GM19043 (cell line): ENCODE results near the gene ROR2.

Experiments used
- ATAC-seq: cut with Tn5 transposase; IDR thresholded peaks from one replicate; pipeline ENCODE4 v1.9.1; 2021; ENCODE audit warnings: low read depth; ENCODE audit not compliant: unreplicated experiment

ROR2 gene

DNA sequence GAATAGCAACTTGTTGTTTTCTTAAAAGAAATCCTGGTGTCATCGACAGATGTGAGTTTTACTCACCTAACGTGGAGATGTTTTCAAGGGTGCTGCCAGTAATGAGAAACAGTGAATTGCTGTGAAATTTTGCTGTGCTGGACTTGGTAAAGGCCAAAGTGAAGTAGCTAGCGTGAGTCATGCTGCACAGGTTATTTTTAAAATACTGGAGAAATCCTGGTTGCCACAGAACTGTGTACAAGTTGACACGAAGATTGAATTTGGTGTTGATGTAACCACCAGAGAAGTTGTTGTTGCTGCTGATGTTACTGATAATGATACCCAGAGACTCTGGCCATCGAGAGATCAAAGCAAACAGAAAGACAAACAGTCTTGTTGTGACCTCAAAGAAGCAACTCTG lies 338.4 kb downstream of the ROR2 start:
- no peak for ATAC-seq

DNA sequence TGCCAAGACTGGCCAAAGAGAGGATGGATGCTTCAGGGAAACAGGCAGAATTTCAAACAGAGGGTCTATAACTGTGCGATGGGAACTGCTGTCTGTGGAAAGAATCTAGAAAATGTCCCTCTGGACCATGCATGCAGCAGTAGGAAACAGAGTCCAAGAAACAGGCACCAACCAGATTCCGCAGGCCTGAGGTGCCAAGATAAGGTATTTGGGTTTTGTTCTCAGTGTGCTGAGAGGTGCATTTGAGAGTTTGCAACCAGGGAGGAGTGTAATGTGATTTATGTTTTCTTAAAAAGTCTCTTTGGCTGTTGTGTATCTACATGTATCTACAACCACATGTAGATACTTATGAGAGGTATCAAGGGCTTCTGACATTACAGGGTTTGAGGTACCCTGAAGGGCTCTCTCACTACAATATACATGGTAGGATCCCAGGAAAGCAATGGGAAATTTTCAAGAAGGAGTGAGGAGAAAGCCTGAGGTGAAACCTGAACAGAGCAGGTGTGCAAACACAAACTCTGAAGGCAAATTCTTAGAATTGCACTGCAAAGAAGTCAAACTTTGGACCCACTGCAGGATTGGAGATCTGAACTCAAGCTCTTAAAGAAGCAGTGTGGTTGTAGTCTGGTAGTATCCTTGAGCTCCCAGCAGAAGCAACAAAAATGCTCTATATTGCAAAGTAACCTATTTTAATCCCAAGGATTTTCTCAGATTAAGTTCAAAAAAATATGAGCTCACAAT lies 343.6 kb downstream of the ROR2 start:
- ATAC-seq: no peak

GRCh38 chr9:91604451-91605179 lies 345.4 kb downstream of the ROR2 start:
- no peak for ATAC-seq

DNA sequence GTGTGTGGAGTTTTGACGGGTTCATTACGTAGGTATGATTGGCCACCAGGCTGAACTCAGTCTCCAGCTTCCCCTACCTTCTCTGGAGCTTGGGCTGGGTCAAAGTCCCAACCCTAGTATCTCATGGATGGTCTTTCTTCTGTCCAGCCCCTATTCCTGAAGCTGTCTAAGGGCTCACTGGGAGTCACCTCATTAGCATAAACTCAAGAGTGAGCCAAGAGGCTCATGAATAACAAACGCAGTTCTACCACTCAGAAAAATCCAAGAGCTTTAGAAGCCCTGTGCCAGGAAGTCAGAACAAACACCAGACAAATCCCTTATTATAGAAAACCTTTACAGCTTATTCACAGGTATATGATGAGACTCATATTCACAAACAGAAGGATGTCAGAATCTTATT lies 346.1 kb downstream of the ROR2 start:
- ATAC-seq: no peak

GRCh38 chr9:91599564-91599963 lies 350.5 kb downstream of the ROR2 start:
- no peak for ATAC-seq

DNA sequence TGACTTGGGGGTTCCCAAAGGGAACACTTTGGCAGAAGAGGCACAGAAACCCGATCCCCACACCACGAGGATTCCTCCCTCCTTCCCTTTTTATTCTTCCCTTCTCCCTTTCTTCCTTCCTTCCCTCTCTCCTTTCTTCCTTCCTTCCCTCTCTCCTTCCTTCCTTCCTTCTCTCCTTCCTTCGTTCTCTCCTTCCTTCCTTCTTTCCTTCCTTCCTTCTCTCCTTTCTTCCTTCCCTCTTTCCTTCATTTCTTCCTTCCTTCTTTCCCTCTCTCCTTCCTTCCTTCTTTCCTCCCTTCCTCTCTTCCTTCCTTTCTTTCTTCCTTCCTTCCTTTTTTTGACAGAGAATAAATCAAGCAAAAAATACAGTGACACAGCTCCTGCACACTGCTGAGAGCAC lies 358.4 kb downstream of the ROR2 start:
- no peak for ATAC-seq

- no peak for ATAC-seq
Observed at GRCh38 chr9:91589101-91589553, 360.9 kb downstream of the ROR2 start.

DNA sequence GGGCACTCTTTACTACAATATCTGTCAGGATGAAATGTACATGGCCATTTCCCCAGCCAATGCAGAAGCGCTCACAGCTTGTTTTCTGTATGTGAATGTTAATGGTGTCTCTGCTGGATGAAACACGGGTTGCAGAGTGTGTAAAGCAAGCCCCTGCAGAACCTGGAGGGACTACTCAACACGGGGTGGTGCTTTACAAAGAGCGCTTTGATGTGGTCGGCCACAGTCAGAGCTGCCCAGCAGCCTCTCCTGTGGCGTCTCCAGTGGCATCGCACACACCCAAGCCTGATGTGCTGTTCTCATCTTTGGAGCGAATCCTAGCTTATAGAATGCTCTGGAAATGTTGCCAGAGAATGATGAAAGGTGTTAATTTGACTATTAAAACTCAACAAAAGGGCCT lies 363.7 kb downstream of the ROR2 start:
- no peak for ATAC-seq

DNA sequence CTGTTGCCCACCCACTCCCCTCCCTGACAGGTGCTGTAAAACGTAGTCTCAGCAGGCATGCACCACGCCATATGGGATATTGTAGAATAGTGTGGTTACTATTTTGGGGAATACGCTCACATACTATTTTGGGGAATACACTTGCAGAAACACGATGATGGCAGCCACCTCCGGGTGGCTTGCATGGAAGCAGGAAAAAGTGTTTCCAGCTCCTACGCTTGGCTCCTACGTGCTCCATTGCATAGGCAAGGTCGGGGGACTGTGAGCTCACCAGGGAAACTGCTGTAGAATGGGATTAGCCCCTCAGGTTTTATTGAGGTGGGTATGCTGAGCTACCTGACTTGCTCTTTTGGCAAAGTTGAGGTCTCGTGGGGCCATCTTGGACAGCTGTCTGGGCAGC lies 366.1 kb downstream of the ROR2 start:
- ATAC-seq: no peak

- no peak for ATAC-seq
Observed at GRCh38 chr9:91583161-91583875, 366.7 kb downstream of the ROR2 start.

- no peak for ATAC-seq
Observed at GRCh38 chr9:91582181-91582580, 367.8 kb downstream of the ROR2 start.

GRCh38 chr9:91580136-91580535 lies 369.9 kb downstream of the ROR2 start:
- no peak for ATAC-seq

DNA sequence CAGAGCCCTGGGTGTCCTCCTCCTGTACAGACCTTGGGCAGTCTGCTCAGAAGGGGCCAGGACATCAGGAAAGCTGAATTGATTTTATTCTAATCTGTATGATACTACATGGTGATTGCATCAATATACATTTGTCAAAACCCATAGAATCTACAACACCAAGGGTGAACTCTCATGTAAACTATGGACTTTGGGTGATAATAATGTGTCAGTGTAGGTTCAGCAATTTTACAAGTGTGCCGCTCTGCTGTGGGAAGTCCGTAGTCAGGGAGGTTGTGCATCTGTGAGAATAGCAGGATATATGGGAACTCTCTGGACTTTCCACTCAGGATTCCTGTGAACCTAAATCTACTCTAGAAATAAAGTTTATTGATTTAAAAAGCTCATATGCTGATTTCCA lies 371.1 kb downstream of the ROR2 start:
- ATAC-seq: no peak

DNA sequence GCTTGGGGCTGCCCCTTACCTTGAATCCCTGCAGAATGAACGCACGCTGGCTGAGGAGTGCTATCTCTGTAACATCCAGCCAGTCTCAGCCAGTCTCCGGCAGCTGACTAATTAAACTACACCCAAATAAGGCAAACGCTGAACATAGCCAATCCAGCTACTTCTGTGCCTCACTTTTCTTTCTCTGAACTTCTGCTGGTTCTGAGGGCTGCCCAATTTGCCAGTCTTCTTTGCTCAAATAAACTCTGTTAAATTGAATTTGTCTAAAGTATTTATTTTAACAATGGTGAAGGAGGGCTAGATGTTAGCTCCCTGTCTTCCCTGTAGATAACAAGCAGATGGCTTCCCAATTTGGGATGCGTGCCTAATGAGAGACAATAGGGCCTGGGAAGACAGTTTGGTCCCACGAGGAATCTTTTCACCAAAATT lies 372.4 kb downstream of the ROR2 start:
- no peak for ATAC-seq

DNA sequence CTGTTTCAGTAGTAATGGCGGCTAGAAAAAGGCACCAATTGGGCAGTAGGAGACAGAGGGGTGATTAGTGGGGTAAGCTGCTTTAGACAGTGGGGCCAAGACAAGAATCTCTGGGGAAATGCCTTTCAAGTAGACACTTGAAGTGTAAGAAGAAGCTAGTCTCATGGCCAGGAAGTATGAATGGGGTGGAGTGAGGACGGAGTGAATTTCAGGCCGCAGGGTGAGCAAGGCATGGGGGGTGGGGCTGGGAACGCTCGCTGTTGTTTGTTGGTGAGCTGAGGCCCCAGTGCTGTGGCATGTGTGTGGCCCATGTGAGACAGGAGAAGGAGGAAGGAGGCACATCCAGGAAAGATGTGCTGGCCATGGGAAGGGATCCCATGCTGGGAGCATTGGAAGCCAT lies 377.2 kb downstream of the ROR2 start:
- ATAC-seq: no peak

DNA sequence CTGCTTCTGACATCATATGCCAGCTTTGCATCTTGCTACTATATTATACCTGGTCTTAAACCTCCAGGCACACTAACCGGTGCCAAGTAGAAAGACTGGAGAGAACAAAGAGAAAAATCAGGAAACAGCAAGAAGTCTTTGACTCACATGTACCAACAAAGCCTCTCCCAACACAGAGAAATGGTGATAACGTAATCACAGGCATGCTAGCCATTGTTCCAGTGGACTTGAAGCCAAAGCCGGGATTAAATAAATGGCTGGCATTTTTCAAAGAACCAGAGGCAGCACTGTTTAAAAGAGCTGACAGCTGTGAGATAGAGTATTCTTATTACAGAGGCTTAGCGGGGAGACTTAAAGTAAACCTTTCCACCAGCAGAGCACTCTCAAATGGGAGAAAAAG lies 378.0 kb downstream of the ROR2 start:
- no peak for ATAC-seq

- no peak for ATAC-seq
Observed at GRCh38 chr9:91571036-91571435, 379.0 kb downstream of the ROR2 start.

DNA sequence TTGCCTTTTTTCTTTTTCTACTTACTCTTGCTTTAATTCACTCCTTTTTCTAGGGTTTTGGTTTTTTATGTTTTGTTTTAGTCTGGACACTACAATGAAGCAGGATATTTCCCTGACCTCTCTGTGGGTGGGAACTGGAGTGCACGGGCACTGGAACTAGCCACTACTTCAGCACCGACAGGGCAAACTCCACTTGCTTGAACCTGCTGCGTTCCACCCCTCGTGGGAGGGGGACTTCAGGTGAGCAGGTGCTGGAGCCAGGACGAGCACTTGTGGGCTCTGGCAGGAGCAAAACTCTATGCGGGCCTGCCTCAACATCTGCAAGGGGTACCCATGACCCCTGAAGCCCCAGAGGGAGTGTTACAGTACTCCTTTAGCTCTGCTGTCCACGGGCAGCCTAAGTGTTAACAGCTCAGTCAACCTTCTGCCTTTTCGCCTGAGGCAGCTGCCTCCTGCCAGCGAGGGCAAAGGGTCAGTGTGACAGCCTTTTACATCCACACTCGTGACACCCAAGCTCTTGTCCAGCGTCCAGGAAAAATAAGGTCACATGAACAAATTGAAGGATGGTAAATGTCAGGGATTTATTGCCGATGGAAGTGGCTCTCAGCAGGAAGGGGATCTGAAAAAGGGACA lies 382.3 kb downstream of the ROR2 start:
- ATAC-seq: no peak

- no peak for ATAC-seq
Observed at GRCh38 chr9:91564081-91564670, 385.9 kb downstream of the ROR2 start.

GRCh38 chr9:91562416-91562815 lies 387.6 kb downstream of the ROR2 start:
- ATAC-seq: no peak

DNA sequence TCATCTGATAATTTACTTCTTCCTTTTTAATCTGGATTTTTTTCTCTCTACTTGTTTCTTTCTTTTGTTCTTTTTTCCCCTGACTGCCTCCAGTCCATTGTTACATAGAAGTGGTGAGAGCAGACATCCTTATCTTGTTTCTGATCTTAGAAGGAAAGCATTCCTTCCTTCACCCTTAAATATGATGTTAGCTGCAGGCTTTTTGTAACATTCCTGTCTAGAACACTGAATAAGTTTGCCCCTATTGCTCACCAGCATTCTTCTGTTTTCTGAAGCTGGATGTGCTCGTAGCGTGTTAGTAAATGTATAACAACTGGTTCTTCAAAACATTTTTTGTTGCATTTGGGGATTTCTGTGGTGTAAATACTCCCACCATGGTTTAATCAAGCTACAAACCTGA lies 389.7 kb downstream of the ROR2 start:
- ATAC-seq: no peak
